NOMO-1 treated with dmso at 0.1 percent for 144 hours (cell line): ENCODE measurements around the gene RPP25.
"Not testable (repeated sequence)": the region's sequence is repeated elsewhere in the genome, so short reads cannot be mapped to it uniquely, and the experiment has no call there.

Source experiments
- DNase-seq: peaks from one replicate; lab custom pipeline; 2025; ENCODE audit not compliant: unreplicated experiment; lab: John Stamatoyannopoulos, UW

Gene RPP25

GRCh38 chr15:74924525-74924924 lies 32.0 kb downstream of the RPP25 start:
- no peak for DNase-seq

- no peak for DNase-seq
Observed at GRCh38 chr15:74920456-74920855, 36.1 kb downstream of the RPP25 start.

GRCh38 chr15:74917676-74918075 lies 38.9 kb downstream of the RPP25 start:
- no peak for DNase-seq

GRCh38 chr15:74913799-74914198 lies 42.8 kb downstream of the RPP25 start:
- DNase-seq, result not testable (repeated sequence)

- DNase-seq, result no peak
Observed at GRCh38 chr15:74913041-74913440, 43.5 kb downstream of the RPP25 start.

GRCh38 chr15:74908635-74909034 lies 47.9 kb downstream of the RPP25 start:
- DNase-seq, result no peak

GRCh38 chr15:74907163-74907870 lies 49.3 kb downstream of the RPP25 start:
- DNase-seq, result no peak

- DNase-seq, result peak; percentile 81
Observed at GRCh38 chr15:74906450-74907162, 50.0 kb downstream of the RPP25 start, which contains the start of gene FAM219B. FAM219B (minus strand) TSS chr15:74906851; CDS start chr15:74906800, 51 bp downstream.

- no peak for DNase-seq
Observed at GRCh38 chr15:74906067-74906449, 50.5 kb downstream of the RPP25 start.
